Measurements from ENCODE around the gene DGKQ.
"Not testable (repeated sequence)": the region's sequence is repeated elsewhere in the genome, so short reads cannot be mapped to it uniquely, and the experiment has no call there.

DGKQ gene

GRCh38 chr4:949656-950055 lies 23.7 kb downstream of the DGKQ start:
- DNase-seq = no peak

GRCh38 chr4:948936-949300 lies 24.5 kb downstream of the DGKQ start:
- DNase-seq = no peak

GRCh38 chr4:948101-948935 lies 25.1 kb downstream of the DGKQ start:
- no peak for DNase-seq

GRCh38 chr4:947491-947971 lies 25.8 kb downstream of the DGKQ start:
- DNase-seq = no peak

- DNase-seq = no peak
Observed at GRCh38 chr4:946517-947471, 26.6 kb downstream of the DGKQ start.

- no peak for DNase-seq
Observed at GRCh38 chr4:946103-946450, 27.3 kb downstream of the DGKQ start.

- DNase-seq = no peak
Observed at GRCh38 chr4:945274-946102, 27.9 kb downstream of the DGKQ start.

- DNase-seq = not testable (repeated sequence)
Observed at GRCh38 chr4:939508-939907, 33.9 kb downstream of the DGKQ start.

- no peak for DNase-seq
Observed at GRCh38 chr4:932713-933070, 40.7 kb downstream of the DGKQ start.

GRCh38 chr4:931960-932712 lies 41.2 kb downstream of the DGKQ start, which contains the start of the genes GAK and TMEM175:
TSS of gene GAK (minus strand) at chr4:932316. CDS start at chr4:932187, 129 bp downstream.
TSS of gene TMEM175 (plus strand) at chr4:932460. CDS start at chr4:947740, 15,280 bp downstream.
- DNase-seq = peak; percentile 95

GRCh38 chr4:931194-931959 lies 42.0 kb downstream of the DGKQ start:
- DNase-seq = peak; percentile 17

GRCh38 chr4:930827-931193 lies 42.6 kb downstream of the DGKQ start:
- DNase-seq = no peak

GRCh38 chr4:930028-930551 lies 43.3 kb downstream of the DGKQ start:
- no peak for DNase-seq

- no peak for DNase-seq
Observed at GRCh38 chr4:929096-929765, 44.1 kb downstream of the DGKQ start.

GRCh38 chr4:927566-927965 lies 45.8 kb downstream of the DGKQ start:
- not testable (repeated sequence) for DNase-seq

- DNase-seq = no peak
Observed at GRCh38 chr4:926538-926937, 46.8 kb downstream of the DGKQ start.

- DNase-seq = no peak
Observed at GRCh38 chr4:925771-926500, 47.4 kb downstream of the DGKQ start.

- DNase-seq = no peak
Observed at GRCh38 chr4:925171-925570, 48.2 kb downstream of the DGKQ start.
